ENCODE measurements around the gene S100PBP.

The S100PBP gene

DNA sequence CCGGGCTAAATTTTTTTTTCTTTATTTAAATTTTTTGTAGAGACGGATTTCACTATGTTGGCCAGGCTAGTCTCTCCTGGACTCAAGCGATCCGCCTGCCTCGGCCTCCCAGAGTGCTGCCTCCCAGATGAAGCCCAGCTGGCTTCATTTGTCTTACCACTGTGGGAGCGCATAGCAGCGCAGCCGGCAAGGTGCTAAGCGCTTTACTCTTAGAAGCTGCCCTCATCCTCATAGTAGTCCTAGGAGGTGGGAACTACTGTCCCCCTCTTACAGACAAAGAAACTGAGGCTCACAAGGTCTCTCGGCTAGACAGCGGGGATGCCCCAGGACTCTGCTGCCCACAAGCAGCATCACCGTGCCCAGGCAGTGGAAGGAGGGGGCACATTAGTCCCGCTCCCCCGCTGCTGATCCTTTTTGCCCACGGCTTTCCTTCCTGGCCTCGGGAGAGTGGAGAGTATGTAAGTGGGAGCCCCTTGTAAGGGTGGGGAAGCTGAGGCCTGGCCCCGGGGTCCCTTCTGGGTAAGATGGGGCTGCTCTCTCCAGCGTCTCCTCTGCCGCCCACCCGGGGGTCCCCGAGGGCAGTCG lies 83.0 kb downstream of the S100PBP start:
- Histone ChIP-seq H3K27me3 (ENCODE audit: insufficient read depth, low read length, poor library complexity, severe bottlenecking) (peaks cover 29% of the 10 kb centered on the region), H3K36me3 (ENCODE audit: insufficient read depth, low read length) (no peaks in the 10 kb centered on the region), H2AFZ (ENCODE audit: low read length) (no peak overlapping the region), H3K4me1 (ENCODE audit: insufficient read depth, low read length, poor library complexity, severe bottlenecking) (no peaks in the 10 kb centered on the region), H3K79me2 (ENCODE audit: insufficient read depth, low read length) (no peaks in the 10 kb centered on the region), H3K9ac (ENCODE audit: low read depth, low read length, poor library complexity, severe bottlenecking) (no peak overlapping the region), H4K20me1 (ENCODE audit: insufficient read depth, low read length, poor library complexity, severe bottlenecking) (no peaks in the 10 kb centered on the region), H3K9me2 (replicated peaks; ENCODE audit: low read depth, low read length) (no peaks in the 10 kb centered on the region), H3K4me3 (ENCODE audit: low read length, poor library complexity, severe bottlenecking) (no peak overlapping the region), H3F3A (ENCODE audit: low read depth) (no peaks in the 10 kb centered on the region), H3K4me2 (ENCODE audit: low read depth, low read length, poor library complexity, severe bottlenecking) (no peak overlapping the region), H3K9me3 (ENCODE audit: insufficient read depth, low read depth, low read length) (no peaks in the 10 kb centered on the region)
- TF ChIP-seq EZH2phosphoT487 (IDR thresholded peaks at IDR 0.05; ENCODE audit: borderline replicate concordance) = no peak
- TF ChIP-seq, protein P1, sequence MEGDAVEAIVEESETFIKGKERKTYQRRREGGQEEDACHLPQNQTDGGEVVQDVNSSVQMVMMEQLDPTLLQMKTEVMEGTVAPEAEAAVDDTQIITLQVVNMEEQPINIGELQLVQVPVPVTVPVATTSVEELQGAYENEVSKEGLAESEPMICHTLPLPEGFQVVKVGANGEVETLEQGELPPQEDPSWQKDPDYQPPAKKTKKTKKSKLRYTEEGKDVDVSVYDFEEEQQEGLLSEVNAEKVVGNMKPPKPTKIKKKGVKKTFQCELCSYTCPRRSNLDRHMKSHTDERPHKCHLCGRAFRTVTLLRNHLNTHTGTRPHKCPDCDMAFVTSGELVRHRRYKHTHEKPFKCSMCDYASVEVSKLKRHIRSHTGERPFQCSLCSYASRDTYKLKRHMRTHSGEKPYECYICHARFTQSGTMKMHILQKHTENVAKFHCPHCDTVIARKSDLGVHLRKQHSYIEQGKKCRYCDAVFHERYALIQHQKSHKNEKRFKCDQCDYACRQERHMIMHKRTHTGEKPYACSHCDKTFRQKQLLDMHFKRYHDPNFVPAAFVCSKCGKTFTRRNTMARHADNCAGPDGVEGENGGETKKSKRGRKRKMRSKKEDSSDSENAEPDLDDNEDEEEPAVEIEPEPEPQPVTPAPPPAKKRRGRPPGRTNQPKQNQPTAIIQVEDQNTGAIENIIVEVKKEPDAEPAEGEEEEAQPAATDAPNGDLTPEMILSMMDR (conservative IDR thresholded peaks at IDR 0.05; ENCODE audit: low read length) = no peak

DNA sequence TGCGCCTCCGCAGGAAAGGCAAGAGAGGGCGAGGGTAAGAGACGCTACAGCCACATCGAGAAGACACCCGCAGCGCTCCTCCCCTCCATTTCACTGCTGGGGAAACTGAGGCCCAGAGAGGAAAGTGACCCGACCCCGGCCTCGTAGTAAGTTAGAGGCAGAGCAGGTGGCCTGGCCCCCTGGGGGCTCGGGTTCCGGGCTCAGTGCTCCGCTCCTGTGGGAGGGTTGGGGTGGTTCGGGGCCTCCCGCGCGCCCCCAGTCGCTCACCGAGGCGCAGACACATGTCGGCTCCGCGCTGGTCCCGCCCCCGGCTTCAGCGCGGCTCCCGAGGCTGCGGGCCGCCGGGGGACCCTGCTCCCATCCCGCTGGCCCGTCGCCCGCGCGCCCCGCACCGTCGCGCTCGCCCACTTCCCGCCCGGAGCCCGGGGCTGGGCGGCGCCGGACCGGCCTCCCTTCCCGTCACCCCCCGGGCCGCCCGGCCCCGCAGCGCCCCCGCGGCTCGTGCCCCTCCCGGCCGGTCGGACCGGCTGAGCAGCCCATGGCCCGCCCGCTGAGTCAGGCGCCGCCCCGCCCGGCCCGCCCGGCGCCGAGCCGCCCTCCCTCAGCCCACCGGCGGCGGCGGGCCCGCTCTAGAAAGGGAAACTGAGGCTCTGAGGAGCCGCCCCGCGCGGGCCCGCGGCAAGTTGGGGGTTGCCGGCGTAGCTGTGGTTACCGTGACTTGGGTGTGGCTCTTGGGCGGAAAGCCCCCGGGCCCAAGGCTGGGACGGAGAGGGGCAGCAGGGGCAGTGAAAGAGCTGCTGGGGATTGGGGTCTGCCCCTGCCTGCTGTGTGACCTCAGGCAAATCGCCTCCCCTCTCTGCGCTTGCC lies 83.7 kb downstream of the S100PBP start, which contains the start of gene TMEM54:
Gene TMEM54, minus strand, starts transcription at position 434 of the 867 bp plus-strand sequence. Its CDS starts 151 bp downstream, at position 283.
- H3K9me2 ChIP-seq (replicated peaks; ENCODE audit: low read depth, low read length) = no peaks in the 10 kb centered on the region
- no peaks in the 10 kb centered on the region for H3K36me3 ChIP-seq (ENCODE audit: insufficient read depth, low read length)
- no peaks in the 10 kb centered on the region for H3K79me2 ChIP-seq (ENCODE audit: insufficient read depth, low read length)
- H3K4me1 ChIP-seq (ENCODE audit: insufficient read depth, low read length, poor library complexity, severe bottlenecking) = no peaks in the 10 kb centered on the region
- no peak within 1 kb of the TSS for H3K4me3 ChIP-seq (ENCODE audit: low read length, poor library complexity, severe bottlenecking)
- no peaks in the 10 kb centered on the region for H4K20me1 ChIP-seq (ENCODE audit: insufficient read depth, low read length, poor library complexity, severe bottlenecking)
- H3K27me3 ChIP-seq (ENCODE audit: insufficient read depth, low read length, poor library complexity, severe bottlenecking) = peaks cover 29% of the 10 kb centered on the region
- no peaks in the 10 kb centered on the region for H3K9me3 ChIP-seq (ENCODE audit: insufficient read depth, low read depth, low read length)
- no peak within 1 kb of the TSS for H3K4me2 ChIP-seq (ENCODE audit: low read depth, low read length, poor library complexity, severe bottlenecking)
- H3F3A ChIP-seq (ENCODE audit: low read depth) = no peaks in the 10 kb centered on the region
- TF ChIP-seq, protein P1 (conservative IDR thresholded peaks at IDR 0.05; ENCODE audit: low read length) = no peak
- TF ChIP-seq EZH2phosphoT487 (IDR thresholded peaks at IDR 0.05; ENCODE audit: borderline replicate concordance) = no peak
- H2AFZ ChIP-seq (ENCODE audit: low read length) = no peak within 1 kb of the TSS
- no peak within 1 kb of the TSS for H3K9ac ChIP-seq (ENCODE audit: low read depth, low read length, poor library complexity, severe bottlenecking)

DNA sequence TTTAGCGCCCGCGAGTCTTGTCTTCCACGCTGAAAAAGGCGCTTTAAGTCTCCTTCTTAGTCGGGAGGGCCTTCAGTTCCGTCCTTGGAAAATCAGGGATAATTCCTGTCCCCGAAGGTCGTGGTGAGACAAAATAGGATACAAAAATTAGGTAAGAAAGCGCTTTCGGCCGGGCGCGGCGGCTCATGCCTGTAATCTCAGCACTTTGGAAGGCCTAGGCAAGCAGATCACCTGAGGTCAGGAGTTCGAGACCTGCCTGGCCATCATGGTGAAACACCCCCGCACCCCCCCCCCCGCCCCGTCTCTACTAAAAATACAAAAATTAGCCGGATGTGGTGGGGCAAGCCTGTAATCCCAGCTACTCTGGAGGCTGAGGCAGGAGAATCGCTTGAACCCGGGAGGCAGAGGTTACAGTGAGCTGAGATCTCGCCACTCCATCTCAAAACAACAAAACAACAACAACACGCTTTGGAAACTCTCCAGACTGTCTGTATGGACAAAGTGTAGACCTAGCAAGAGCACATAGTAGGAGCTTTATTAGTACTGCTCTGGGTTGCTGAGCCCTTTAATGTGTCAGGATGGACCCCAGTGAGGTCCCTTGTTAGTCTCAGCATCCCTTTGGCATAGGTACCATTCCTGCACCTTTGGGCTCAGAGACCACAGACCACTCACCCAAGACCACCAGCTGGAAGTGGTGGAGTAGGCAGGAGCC lies 84.5 kb downstream of the S100PBP start:
- Histone ChIP-seq H3K36me3 (ENCODE audit: insufficient read depth, low read length) (no peaks in the 10 kb centered on the region), H4K20me1 (ENCODE audit: insufficient read depth, low read length, poor library complexity, severe bottlenecking) (no peaks in the 10 kb centered on the region), H3K4me1 (ENCODE audit: insufficient read depth, low read length, poor library complexity, severe bottlenecking) (no peaks in the 10 kb centered on the region), H3K4me3 (ENCODE audit: low read length, poor library complexity, severe bottlenecking) (no peak overlapping the region), H3K9me3 (ENCODE audit: insufficient read depth, low read depth, low read length) (no peaks in the 10 kb centered on the region), H3K9me2 (replicated peaks; ENCODE audit: low read depth, low read length) (no peaks in the 10 kb centered on the region), H3K27me3 (ENCODE audit: insufficient read depth, low read length, poor library complexity, severe bottlenecking) (peaks cover 29% of the 10 kb centered on the region), H3K79me2 (ENCODE audit: insufficient read depth, low read length) (no peaks in the 10 kb centered on the region), H3F3A (ENCODE audit: low read depth) (no peaks in the 10 kb centered on the region), H3K9ac (ENCODE audit: low read depth, low read length, poor library complexity, severe bottlenecking) (no peak overlapping the region), H2AFZ (ENCODE audit: low read length) (no peak overlapping the region), H3K4me2 (ENCODE audit: low read depth, low read length, poor library complexity, severe bottlenecking) (no peak overlapping the region)
- TF ChIP-seq, protein P1 (conservative IDR thresholded peaks at IDR 0.05; ENCODE audit: low read length) = no peak
- TF ChIP-seq EZH2phosphoT487 (IDR thresholded peaks at IDR 0.05; ENCODE audit: borderline replicate concordance) = no peak

All from Loucy (cell line).